Measurements from ENCODE around the gene MYO1H.
A peak's percentile ranks its signal among the peaks of the same experiment; 100 is the strongest.
"Not testable (repeated sequence)": the region's sequence is repeated elsewhere in the genome, so short reads cannot be mapped to it uniquely, and the experiment has no call there.

Gene MYO1H

GRCh38 chr12:109473526-109474270, 126.0 kb downstream of the MYO1H start:
- DNase-seq (ENCODE audit: low read depth): not testable (repeated sequence)

DNA sequence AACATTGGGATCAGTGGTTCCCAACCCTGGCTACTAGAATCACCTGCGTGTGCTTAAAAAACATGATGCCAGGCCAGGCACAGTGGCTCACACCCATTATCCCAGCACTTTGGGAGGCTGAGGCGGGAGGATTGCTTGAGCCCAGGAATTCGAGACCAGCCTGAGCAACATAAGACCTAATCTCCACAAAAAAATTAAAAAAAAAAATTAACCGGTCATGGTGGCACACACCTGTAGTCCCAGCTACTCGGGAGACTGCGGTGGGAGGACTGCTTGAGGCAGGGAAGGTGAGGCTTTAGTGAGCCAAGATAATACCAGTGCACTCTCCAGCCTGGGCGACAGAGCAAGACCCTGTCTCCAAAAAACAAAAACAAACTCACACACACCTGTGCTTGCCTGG, 127.4 kb downstream of the MYO1H start:
- DNase-seq (ENCODE audit: low read depth): no peak

DNA sequence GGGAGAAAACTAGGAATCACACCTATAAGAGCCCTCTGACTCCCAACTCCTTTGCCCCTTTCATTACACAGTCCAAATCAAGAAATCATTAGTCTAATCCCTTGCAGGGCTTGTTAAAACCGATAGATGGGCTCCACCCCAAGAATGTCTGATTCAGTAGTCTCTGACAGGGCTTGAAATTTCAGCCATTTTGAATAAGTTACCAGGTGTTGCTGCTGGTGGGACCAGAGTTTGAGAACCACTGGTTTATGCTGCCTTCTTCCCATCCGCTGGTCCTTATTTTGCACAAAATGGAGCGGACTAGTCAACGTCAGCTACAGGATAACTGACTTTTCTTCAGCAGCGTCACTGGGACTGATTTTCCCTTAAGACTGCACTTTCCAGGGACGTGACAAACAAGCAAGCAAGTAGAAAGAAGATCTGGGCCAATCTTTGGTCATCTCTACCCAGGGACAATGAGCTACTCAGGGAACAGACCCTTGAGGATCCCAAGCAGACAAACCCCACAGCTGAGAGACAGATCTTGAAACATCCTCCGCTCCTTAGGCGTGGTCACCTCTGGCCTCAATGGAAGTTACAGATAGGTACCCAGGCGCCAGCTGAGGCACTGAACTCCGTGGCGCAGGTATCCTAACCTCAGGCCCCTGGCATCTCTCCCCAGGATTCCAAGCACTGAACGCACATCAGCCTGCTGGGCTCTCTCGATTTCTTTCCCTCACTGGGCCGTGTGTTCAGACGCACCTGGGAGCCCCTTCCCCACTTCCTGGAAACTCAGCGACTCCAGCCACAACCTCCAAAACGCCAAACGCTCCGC, 128.5 kb downstream of the MYO1H start:
- DNase-seq (ENCODE audit: low read depth): no peak

DNA sequence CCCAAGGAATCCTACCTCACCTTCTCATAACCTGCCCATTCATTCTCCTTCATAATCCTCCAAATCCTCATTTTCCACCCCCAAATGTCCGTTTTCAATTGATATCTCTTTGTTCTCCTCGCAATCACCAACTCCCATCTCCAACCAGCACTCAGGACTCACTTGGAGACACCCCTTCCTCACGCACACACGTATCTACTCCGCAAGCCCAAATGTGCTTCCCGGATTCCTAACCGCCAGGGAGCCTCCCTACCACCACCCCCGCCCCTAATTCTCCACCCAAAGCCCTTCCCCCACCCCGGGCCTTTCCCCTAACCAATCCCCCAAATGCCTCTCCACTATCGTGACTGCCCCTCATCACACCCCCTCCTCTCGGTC, 129.1 kb downstream of the MYO1H start:
- no peak for DNase-seq (ENCODE audit: low read depth)

- peak; percentile 74 for DNase-seq (ENCODE audit: low read depth)
These were observed 129.7 kb downstream of the MYO1H start, which contains the start of the genes KCTD10 and UBE3B for GRCh38 chr12:109477185-109477962. KCTD10 (minus strand) TSS chr12:109477300; CDS start chr12:109477262, 38 bp downstream. UBE3B (plus strand) TSS chr12:109477634; CDS start chr12:109483552, 5,918 bp downstream.

GRCh38 chr12:109477963-109478315, 130.2 kb downstream of the MYO1H start:
- no peak for DNase-seq (ENCODE audit: low read depth)

- DNase-seq (ENCODE audit: low read depth): no peak
These were observed 132.1 kb downstream of the MYO1H start for GRCh38 chr12:109479761-109480160.

- no peak for DNase-seq (ENCODE audit: low read depth)
These were observed 132.7 kb downstream of the MYO1H start for GRCh38 chr12:109480356-109480755.

GRCh38 chr12:109481863-109482262, 134.2 kb downstream of the MYO1H start:
- no peak for DNase-seq (ENCODE audit: low read depth)

- DNase-seq (ENCODE audit: low read depth): no peak
These were observed 134.8 kb downstream of the MYO1H start for GRCh38 chr12:109482491-109482890.

GRCh38 chr12:109482894-109483293, 135.2 kb downstream of the MYO1H start:
- DNase-seq (ENCODE audit: low read depth): no peak

GRCh38 chr12:109483346-109483745, 135.6 kb downstream of the MYO1H start:
- no peak for DNase-seq (ENCODE audit: low read depth)

GRCh38 chr12:109485201-109485600, 137.5 kb downstream of the MYO1H start:
- no peak for DNase-seq (ENCODE audit: low read depth)

DNA sequence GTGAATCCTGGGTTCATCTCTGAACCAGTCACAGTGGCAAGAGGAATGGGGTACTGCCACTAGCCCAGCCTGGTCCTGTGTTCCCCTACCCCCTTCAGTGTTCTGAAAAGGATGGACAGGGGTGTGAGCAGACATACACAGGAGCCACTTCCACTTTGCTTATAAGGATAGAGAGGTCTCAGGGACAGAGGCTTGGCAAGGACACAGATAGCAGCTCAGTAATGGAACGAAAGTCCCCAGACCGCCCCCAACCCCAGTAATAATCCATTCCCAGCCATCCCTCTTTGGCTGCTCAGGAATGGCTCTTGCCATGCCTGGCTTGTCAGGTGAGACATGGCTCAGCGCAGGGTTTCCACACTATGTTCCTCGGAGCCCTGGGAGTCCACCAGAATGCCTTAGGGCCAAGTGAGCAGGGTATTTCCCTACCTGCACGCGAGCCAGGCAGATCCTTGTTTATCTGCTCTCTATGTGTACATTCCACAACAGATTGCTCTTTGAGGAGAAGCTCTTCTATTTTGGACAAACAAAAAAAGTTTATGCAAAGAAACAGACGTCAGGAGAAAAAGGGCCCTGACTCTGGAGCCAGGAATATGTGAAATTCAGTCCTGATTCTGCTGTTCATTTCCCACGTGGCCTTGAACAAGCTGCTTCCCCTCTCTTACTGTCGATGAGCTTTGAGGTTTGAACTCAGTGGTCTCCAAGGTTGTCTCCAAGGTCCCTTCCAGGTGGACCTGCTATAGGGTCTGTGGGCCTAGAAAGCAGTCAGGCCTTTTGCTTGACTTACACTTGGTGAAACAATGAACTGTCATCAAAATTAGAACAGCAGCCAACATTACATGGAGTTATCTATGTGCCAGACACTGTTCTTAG, 139.7 kb downstream of the MYO1H start:
- DNase-seq (ENCODE audit: low read depth): no peak

DNA sequence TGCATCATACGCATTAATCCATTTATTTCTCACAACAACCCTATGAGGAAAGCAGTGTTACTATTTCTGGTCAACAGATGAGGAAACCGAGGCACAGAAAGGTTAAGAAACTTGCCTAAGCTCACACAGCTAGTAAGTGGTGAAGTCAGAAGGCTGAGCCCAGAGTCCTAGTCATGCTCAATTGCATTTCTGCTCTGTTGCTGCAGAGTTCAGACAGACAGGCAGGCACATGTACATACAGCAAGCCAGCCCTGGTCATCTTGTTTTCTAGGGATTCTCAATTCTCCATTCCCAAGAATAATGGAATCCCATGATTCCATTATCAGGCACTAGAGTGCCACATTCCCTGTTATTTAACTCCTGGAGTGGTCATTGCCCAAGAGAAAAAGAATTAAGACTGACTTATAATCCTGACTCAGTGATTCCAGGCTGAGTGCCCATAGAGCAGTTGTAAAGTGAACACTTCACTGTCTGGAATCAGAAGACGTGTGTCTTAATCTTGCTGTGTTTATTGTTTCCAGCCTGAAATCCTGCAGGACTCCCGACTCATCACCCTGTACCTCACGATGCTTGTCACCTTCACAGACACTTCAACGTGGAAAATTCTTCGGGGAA, 140.5 kb downstream of the MYO1H start:
- no peak for DNase-seq (ENCODE audit: low read depth)

DNA sequence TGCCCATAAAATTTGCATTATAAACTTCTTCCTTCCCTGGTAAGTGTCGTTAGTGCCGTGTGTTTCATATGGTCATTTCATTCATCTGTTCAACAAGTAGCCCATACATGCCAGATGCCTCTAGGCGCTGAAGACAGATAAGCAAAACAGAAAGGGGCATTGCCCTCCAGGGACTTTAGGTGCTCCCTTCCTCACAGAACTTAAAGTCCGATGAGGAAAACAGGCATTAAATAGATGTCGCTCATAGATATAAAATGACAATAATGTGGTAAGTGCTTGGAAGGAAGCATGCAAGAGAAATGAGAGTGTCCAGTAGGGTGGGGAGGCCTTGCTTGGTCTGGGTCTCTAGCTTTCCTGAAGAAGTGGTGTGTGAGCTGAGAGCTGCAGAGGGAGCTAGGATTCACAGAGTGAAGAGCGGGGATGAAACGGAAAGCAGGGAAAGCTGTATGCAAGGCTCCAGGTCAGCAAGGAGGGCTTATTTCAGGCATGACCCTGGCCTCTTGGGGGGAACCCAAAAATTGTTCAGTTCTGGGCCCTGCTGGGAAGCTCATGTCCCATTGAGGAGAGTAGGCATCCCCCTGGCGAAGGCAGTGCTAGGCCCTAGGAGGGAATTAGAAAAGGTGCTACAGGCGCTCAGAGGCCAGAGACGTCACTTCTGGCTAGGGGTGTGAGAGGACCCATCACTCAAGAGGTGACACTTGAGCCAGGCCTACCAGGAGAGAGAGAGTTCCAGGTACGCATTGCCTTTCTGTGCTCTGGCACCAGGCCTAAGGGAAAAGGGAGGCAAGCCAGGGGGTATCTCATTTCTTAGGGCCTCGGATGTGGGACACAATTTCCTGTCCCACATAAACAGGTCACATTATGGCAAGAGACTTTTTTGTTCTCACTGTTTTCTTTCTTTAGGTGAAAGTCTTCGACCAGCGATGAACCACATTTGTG, 141.6 kb downstream of the MYO1H start:
- DNase-seq (ENCODE audit: low read depth): no peak

- no peak for DNase-seq (ENCODE audit: low read depth)
These were observed 142.4 kb downstream of the MYO1H start for GRCh38 chr12:109489955-109490565.

- DNase-seq (ENCODE audit: low read depth): no peak
These were observed 144.0 kb downstream of the MYO1H start for GRCh38 chr12:109491671-109492070.

GRCh38 chr12:109492371-109492770, 144.7 kb downstream of the MYO1H start:
- DNase-seq (ENCODE audit: low read depth): no peak

- DNase-seq (ENCODE audit: low read depth): no peak
These were observed 145.4 kb downstream of the MYO1H start for GRCh38 chr12:109493090-109493489.

Measured in stimulated activated CD8-positive, alpha-beta memory T cell treated with anti-CD3 and anti-CD28 coated beads, Interleukin-12 subunit alpha, Interleukin-12 subunit beta, amount 100 ng/mL, for 4 hours (primary cell).